Stimulated activated naive CD8-positive, alpha-beta T cell treated with anti-CD3 and anti-CD28 coated beads, Interleukin-15, Interleukin-2, amounts not matched to agents 100 ng/mL and 50 ng/mL, for 24 hours (primary cell): ENCODE results near the gene F2RL2.

Experiments used
- H3K27ac Mint-ChIP-seq: one replicate; pipeline ENCODE4 v1.8.0; 2021; ENCODE audit warnings: mild to moderate bottlenecking, mixed read lengths
- H3K27me3 Mint-ChIP-seq: one replicate; pipeline ENCODE4 v1.8.0; 2021; ENCODE audit warnings: mixed read lengths
- H3K36me3 Mint-ChIP-seq: one replicate; pipeline ENCODE4 v1.8.0; 2021; ENCODE audit warnings: low read depth, mixed read lengths
- H3K4me1 Mint-ChIP-seq: one replicate; pipeline ENCODE4 v1.8.0; 2021; ENCODE audit warnings: low read depth, mixed read lengths
- H3K4me3 Mint-ChIP-seq: one replicate; pipeline ENCODE4 v1.8.0; 2021; ENCODE audit warnings: mild to moderate bottlenecking, mixed read lengths
- H3K9me3 Mint-ChIP-seq: one replicate; pipeline ENCODE4 v1.8.0; 2021; ENCODE audit warnings: mixed read lengths

F2RL2 gene

GRCh38 chr5:76641514-76642120 is 18.4 kb upstream of the F2RL2 start:
- Mint-ChIP-seq H3K36me3 (peaks cover 54% of the 10 kb centered on the region), H3K4me3 (no peak overlapping the region), H3K27me3 (no peaks in the 10 kb centered on the region), H3K9me3 (no peaks in the 10 kb centered on the region), H3K4me1 (peaks cover 10% of the 10 kb centered on the region), H3K27ac (no peak overlapping the region)

GRCh38 chr5:76638479-76638878 is 15.3 kb upstream of the F2RL2 start:
- Mint-ChIP-seq H3K27ac (peak overlapping the region; percentile 37), H3K27me3 (no peaks in the 10 kb centered on the region), H3K4me1 (peaks cover 10% of the 10 kb centered on the region), H3K4me3 (no peak overlapping the region), H3K36me3 (peaks cover 43% of the 10 kb centered on the region), H3K9me3 (no peaks in the 10 kb centered on the region)

DNA sequence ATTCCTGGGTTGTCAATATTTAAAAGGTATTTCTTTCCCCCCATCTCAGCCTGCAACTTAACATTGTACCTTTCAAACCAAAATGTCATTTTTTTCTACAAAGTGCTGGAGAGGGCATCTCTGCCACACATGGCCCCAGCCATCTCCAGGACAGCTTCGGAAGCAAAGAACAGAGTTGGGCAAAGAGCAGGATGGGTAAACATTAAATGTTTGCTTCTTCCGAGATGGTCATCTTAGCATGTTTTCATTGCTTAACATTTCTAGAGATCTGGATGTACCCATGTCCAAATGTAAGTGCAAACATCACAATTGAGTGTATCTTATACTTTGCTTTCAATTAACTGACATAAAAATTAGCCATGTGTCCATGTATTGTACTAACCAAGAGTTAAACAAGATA is 14.3 kb upstream of the F2RL2 start:
- Mint-ChIP-seq H3K4me1 (peaks cover 10% of the 10 kb centered on the region), H3K36me3 (peaks cover 38% of the 10 kb centered on the region), H3K27me3 (no peaks in the 10 kb centered on the region), H3K27ac (no peak overlapping the region), H3K9me3 (no peaks in the 10 kb centered on the region), H3K4me3 (no peak overlapping the region)

- Mint-ChIP-seq H3K9me3 (no peaks in the 10 kb centered on the region), H3K27ac (no peak overlapping the region), H3K36me3 (peaks cover 37% of the 10 kb centered on the region), H3K4me3 (no peak overlapping the region), H3K4me1 (peaks cover 7% of the 10 kb centered on the region), H3K27me3 (no peaks in the 10 kb centered on the region)
Measured at GRCh38 chr5:76634661-76635060, 11.5 kb upstream of the F2RL2 start.

DNA sequence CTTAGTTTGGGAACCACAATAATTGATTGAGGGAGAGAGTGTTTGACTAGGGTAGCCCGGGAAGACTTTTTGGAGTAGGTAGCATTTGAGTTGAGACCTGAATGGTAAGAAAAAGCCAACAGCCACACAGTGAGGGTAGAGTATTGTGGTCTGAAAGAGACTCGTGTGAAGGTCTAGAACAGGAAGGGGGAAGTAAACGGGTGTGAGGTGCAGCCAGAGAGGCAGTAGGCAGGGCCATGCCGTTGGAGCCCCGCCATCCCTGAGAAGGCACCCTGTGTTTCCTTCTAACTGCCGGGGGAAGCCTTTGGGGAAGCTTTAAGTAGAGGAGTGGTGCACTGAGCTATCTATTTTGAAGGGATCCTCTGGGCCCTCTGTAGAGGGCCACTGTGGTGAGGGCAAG is 3.5 kb upstream of the F2RL2 start:
- H3K4me1 Mint-ChIP-seq: peaks cover 20% of the 10 kb centered on the region

GRCh38 chr5:76625087-76625815 is 2.0 kb upstream of the F2RL2 start:
- Mint-ChIP-seq H3K27me3 (no peaks in the 10 kb centered on the region), H3K27ac (peak overlapping the region; percentile 12), H3K36me3 (peaks cover 30% of the 10 kb centered on the region), H3K9me3 (no peaks in the 10 kb centered on the region), H3K4me3 (no peak overlapping the region), H3K4me1 (peaks cover 20% of the 10 kb centered on the region)

More for the DNA sequence above, 3.5 kb upstream of the F2RL2 start:
- peak overlapping the region; percentile 42 for H3K27ac Mint-ChIP-seq
- H3K9me3 Mint-ChIP-seq: no peaks in the 10 kb centered on the region
- peaks cover 30% of the 10 kb centered on the region for H3K36me3 Mint-ChIP-seq
- no peak overlapping the region for H3K4me3 Mint-ChIP-seq
- H3K27me3 Mint-ChIP-seq: no peaks in the 10 kb centered on the region

DNA sequence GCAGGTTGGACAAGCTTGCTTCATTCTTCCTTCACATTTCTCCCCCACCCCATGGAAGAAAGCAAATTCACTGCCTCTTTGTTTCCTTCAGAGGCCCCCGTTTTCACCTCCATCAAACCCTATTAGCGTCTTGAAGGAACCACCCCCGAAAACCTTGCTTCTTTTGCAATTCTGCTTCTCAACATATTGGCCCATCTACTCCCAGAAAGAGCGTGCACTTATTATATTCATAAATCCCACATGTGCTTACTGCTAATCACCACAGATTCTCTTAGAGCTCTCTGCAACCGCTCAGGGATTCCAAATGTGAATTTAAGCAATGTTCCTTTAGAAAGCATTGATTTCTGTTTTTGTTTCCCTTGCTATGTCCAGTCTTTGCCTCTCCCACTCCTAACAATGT is 1.1 kb downstream of the F2RL2 start:
- H3K27me3 Mint-ChIP-seq: no peaks in the 10 kb centered on the region
- no peak overlapping the region for H3K27ac Mint-ChIP-seq
- peaks cover 20% of the 10 kb centered on the region for H3K4me1 Mint-ChIP-seq
- no peak overlapping the region for H3K4me3 Mint-ChIP-seq
- H3K9me3 Mint-ChIP-seq: no peaks in the 10 kb centered on the region
- peaks cover 16% of the 10 kb centered on the region for H3K36me3 Mint-ChIP-seq

DNA sequence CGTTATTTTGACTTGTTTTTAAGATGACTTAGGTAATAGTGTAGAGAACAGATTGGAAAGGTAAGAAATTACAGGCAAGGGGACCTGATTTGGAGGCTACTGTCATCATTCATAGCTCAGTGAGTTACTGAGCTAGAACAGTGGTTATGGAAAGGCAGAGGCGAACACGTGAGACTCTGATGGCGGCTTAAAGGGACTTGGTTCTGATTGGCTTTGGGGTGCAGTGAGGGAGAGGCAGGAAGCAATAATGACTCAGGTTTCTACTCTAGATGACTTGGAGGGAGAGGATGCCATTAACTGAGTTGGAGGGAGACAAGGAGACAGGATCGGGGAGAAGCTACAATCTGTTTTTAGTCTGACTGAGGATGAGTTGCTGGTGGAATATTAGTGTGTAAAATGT is 3.0 kb downstream of the F2RL2 start:
- Mint-ChIP-seq H3K36me3 (peaks cover 13% of the 10 kb centered on the region), H3K4me1 (peaks cover 5% of the 10 kb centered on the region), H3K9me3 (no peaks in the 10 kb centered on the region), H3K27ac (peak overlapping the region; percentile 39), H3K27me3 (no peaks in the 10 kb centered on the region), H3K4me3 (no peak overlapping the region)

DNA sequence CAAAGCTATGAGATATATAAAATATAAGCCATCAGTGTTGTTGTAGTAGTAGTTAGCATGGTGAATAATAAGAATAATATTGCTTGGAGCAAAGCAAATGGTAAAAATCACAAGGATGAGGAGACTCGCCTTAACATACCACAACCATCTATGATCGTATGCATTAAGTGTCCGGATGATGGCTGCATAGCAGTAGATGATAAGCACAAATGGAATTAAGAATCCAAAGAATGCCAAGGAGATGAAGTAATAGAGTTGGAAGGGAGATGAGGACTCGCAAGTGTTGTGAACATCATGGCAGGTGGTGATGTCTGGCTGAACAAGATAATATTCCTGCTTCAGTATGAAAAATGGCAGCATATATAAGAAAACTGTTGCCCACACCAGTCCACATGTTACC is 5.5 kb downstream of the F2RL2 start:
- Mint-ChIP-seq H3K9me3 (no peaks in the 10 kb centered on the region), H3K4me1 (no peaks in the 10 kb centered on the region), H3K27ac (no peak overlapping the region), H3K36me3 (peaks cover 13% of the 10 kb centered on the region), H3K4me3 (no peak overlapping the region), H3K27me3 (no peaks in the 10 kb centered on the region)

DNA sequence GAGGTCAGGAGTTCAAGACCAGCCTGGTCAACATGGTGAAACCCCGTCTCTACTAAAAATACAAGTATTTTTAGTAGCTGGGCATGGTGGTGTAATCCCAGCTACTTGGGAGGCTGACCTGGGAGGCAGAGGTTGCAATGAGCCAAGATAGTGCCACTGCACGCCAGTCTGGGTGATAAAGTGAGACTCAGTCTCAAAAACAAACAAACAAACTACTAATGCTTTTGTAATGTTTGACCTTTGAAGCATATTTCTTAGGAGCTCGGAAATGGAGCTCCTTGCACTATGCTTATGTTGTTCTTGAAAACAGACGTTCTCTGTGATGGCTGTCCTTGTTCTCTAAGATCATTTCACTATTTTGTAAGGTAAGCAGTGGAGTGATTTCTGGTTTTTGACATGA is 6.0 kb downstream of the F2RL2 start:
- Mint-ChIP-seq H3K9me3 (no peaks in the 10 kb centered on the region), H3K36me3 (peaks cover 13% of the 10 kb centered on the region), H3K27me3 (no peaks in the 10 kb centered on the region), H3K4me3 (no peak overlapping the region), H3K27ac (no peak overlapping the region), H3K4me1 (no peaks in the 10 kb centered on the region)

GRCh38 chr5:76616206-76616605 is 7.0 kb downstream of the F2RL2 start:
- Mint-ChIP-seq H3K4me3 (no peak overlapping the region), H3K27ac (no peak overlapping the region), H3K27me3 (no peaks in the 10 kb centered on the region)

DNA sequence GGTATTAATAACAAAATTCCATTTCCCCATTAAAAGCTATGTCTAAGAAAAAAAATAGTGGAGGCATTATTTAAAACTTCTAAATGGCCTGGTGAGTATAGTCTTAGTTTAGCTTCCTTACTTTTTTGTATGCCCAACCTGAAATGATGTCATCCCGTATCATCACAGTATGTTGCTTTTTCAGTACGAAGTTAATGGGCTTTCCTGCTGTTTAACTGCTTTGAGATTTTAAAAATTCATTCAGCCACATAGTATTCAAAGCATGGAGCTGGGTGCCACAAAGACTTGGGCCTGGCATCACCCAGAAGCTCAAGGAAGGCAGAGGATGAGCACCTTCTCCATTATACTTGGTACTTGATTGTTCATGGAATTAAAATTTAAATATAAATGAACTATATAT is 7.4 kb downstream of the F2RL2 start:
- no peaks in the 10 kb centered on the region for H3K27me3 Mint-ChIP-seq
- no peak overlapping the region for H3K4me3 Mint-ChIP-seq
- H3K9me3 Mint-ChIP-seq: no peaks in the 10 kb centered on the region
- no peak overlapping the region for H3K27ac Mint-ChIP-seq
- H3K36me3 Mint-ChIP-seq: peaks cover 23% of the 10 kb centered on the region
- H3K4me1 Mint-ChIP-seq: no peaks in the 10 kb centered on the region

More at GRCh38 chr5:76616206-76616605, 7.0 kb downstream of the F2RL2 start:
- no peaks in the 10 kb centered on the region for H3K4me1 Mint-ChIP-seq
- H3K36me3 Mint-ChIP-seq: peaks cover 22% of the 10 kb centered on the region
- H3K9me3 Mint-ChIP-seq: no peaks in the 10 kb centered on the region

DNA sequence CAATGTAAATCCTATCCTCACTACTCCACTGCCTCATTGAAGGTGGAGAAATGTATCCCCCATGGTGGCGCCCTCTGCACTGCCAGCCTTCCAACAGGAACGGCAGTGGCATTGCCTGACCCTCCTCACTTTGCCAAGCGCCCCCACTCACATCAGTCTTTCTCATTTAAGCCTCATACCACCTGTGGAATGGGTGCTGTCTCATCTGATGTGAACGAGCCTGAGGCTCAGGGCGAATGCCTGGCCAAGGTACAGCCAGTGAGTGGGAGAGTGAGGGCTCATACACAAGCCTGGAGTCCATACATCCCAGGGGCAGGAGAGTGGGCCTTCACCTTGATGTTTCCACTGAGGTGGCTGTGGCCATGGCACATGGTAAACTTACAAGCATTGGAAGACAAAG is 10.3 kb downstream of the F2RL2 start:
- peaks cover 23% of the 10 kb centered on the region for H3K36me3 Mint-ChIP-seq

GRCh38 chr5:76610196-76610595 is 13.0 kb downstream of the F2RL2 start:
- Mint-ChIP-seq H3K36me3 (peaks cover 29% of the 10 kb centered on the region), H3K4me3 (no peak overlapping the region), H3K27me3 (no peaks in the 10 kb centered on the region), H3K27ac (no peak overlapping the region), H3K9me3 (no peaks in the 10 kb centered on the region), H3K4me1 (peaks cover 6% of the 10 kb centered on the region)

More for the DNA sequence above, 10.3 kb downstream of the F2RL2 start:
- no peak overlapping the region for H3K4me3 Mint-ChIP-seq
- no peaks in the 10 kb centered on the region for H3K27me3 Mint-ChIP-seq
- H3K4me1 Mint-ChIP-seq: peaks cover 6% of the 10 kb centered on the region
- no peak overlapping the region for H3K27ac Mint-ChIP-seq
- H3K9me3 Mint-ChIP-seq: no peaks in the 10 kb centered on the region

DNA sequence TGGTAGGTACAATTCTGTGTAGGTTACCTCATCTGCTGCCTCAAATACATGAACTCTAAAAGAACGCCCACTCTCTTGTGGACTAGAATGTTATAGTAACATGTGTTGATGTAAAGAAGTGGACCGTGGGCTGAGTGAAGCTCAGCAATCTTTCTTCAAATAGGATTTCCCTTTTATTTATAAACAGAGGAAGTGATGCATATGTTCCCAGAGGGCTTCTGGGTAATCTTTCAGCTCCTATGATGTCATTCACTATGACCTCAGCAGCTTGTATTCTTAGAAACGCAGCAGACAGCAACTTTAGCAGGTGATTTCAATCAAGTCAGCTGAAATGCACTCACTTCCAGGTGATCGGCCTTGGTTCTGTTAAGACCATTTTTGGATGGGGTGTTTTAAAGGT is 14.4 kb downstream of the F2RL2 start:
- Mint-ChIP-seq H3K27ac (no peak overlapping the region), H3K9me3 (no peaks in the 10 kb centered on the region), H3K36me3 (peaks cover 36% of the 10 kb centered on the region), H3K4me1 (peaks cover 6% of the 10 kb centered on the region), H3K4me3 (no peak overlapping the region), H3K27me3 (no peaks in the 10 kb centered on the region)
